ENCODE data around the gene NKX2-8.

GRCh38 chr14:36538051-36538450, 44.4 kb downstream of the NKX2-8 start:
- TF ChIP-seq POLR2A (IDR thresholded peaks at IDR 0.05) (no peak), POLR2AphosphoS5 (IDR thresholded peaks at IDR 0.05; ENCODE audit: insufficient read depth in 1 of 2, low read depth in 1 of 2) (no peak)
- TF ChIP-seq, protein P1, sequence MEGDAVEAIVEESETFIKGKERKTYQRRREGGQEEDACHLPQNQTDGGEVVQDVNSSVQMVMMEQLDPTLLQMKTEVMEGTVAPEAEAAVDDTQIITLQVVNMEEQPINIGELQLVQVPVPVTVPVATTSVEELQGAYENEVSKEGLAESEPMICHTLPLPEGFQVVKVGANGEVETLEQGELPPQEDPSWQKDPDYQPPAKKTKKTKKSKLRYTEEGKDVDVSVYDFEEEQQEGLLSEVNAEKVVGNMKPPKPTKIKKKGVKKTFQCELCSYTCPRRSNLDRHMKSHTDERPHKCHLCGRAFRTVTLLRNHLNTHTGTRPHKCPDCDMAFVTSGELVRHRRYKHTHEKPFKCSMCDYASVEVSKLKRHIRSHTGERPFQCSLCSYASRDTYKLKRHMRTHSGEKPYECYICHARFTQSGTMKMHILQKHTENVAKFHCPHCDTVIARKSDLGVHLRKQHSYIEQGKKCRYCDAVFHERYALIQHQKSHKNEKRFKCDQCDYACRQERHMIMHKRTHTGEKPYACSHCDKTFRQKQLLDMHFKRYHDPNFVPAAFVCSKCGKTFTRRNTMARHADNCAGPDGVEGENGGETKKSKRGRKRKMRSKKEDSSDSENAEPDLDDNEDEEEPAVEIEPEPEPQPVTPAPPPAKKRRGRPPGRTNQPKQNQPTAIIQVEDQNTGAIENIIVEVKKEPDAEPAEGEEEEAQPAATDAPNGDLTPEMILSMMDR (IDR thresholded peaks at IDR 0.05), result no peak

Measured in vagina (tissue), 2 donors.